ENCODE results near the gene DCAF5.
"Not testable (repeated sequence)": the region's sequence is repeated elsewhere in the genome, so short reads cannot be mapped to it uniquely, and the experiment has no call there.

Gene DCAF5

DNA sequence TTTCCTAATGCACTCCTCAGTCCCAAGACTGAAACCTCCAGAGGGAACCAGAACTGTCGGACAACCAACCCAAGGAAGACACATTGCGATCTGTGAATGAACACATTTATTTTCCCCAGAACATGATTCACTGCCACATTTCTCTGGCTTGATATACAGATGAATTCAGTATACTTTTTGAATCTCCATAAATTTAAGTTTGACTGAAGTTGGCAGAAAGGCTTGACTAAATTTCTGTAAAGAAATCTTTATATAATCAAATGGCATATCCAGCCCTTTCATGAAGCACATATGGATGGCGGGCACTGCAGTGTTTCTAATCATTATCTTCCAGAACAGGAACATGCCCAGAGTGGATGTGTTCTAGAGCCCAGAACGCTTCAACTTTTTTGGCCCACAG is 56.7 kb downstream of the DCAF5 start:
- no peak for DNase-seq

DNA sequence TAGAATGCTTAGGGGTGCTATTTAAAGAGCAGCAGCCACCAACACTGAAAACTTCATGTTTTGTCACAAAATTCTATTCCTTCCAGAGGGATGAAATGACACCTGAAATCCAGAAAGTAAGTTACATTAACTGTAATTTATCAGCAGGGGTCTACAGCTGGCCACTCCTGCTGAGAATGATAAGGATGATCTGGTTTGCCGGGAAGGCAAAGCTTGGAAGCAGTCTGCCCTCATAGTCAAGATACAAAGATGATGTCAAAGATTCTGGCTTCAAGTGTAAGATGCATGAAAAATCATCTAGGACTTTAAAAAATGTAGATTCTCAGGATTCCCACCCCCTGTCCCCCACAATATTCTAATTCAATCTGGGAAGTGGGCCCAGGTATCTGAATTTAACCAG is 58.4 kb downstream of the DCAF5 start:
- no peak for DNase-seq

DNA sequence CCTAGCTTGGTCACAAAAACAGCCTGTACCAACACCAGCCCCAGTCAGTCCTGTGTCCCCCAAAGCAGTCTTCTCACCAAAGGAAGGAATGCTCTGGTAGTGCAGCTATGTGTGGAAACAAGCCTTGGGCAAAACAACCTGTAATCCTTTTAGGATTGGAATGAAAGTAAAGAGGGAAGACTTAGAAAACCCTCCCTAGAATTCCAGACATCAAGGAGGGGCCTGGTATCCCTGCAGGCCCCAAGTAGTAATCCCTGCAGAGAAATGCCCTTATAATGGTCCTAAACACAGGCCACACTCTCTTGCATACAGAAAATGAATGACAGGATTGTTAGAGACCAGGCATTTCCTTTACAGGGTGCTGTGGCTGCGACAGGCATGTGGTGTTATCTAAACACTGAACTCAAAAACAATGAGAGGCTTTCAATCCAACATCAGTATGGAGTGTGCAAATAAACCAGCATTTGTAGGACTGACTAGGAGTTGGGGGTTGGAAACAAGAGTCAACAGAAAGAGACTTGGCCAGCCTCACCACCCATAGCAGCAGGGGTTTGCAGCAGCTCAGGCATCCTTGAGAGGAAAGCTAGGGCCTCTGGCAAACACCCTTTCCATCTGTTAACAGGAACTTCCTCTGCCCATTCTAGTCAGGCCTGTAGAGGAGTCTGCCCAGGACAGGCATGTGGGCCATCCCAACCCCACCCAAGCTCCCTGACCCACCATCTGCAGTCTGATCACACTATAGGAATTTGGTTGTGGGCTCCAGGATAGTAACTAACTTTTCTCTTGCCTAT is 59.1 kb downstream of the DCAF5 start:
- no peak for DNase-seq

DNA sequence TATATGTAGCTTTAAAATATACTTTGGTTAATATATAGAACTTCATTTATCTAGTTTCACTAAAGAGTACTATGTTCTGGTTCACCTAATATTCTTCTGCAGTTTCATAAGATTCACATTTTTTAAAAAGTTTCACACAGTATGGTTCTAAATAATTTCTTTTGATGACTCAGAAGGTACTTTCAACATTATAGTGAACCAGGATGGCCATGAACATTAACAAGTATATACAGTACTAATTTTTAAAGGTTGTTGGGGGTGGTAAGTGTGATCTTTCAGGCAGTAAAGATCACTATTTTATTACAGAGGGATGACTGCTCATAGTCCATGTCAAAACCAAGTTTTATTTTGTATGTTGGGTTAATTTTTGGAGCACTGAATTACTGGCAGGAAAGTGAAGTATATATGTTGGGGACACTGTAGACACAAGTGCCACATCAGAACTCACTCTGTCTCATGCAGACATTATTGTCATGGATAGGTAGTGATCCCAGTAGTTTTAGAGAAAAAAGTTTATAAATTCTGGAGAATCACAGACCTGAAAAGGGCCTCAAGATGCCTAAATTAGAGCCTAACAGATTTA is 60.0 kb downstream of the DCAF5 start:
- no peak for DNase-seq

DNA sequence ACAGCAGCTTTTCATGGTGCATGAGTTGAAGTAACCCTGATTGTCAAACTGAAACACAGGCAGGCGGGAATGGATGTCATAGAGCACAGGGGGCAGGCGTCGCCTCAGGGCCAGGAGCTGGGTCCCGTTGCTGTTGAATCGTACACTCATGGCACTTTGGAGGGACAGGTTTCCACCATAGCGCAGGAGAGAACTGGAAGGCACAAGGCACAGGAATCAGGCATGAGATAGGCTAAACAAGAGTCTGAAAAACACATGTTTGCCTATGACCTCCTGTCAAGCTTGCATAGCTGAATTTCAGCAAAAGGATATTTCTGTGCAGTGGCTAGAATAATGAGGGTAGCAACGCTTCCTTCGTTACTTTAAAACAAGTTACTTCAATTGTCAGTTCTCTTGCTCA is 61.2 kb downstream of the DCAF5 start:
- no peak for DNase-seq

DNA sequence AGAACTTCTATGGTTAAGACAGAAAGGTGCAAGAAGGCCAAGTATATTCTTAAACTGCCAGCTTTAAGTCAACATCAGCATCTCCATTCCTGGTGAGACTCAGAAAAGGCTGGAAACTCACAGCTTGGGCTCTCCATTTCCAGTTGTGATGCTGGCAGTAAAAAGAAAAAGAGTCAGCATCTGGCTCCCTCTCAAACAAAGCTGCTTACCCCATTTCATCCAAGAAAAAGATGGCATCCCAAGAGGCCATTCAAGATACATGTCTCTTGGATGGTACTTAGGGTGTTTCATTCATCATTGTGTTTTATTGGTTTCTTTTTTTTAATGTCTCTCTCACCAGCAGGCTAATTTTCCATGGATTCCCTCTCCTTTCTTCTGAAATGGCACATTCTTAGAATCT is 61.9 kb downstream of the DCAF5 start:
- no peak for DNase-seq

DNA sequence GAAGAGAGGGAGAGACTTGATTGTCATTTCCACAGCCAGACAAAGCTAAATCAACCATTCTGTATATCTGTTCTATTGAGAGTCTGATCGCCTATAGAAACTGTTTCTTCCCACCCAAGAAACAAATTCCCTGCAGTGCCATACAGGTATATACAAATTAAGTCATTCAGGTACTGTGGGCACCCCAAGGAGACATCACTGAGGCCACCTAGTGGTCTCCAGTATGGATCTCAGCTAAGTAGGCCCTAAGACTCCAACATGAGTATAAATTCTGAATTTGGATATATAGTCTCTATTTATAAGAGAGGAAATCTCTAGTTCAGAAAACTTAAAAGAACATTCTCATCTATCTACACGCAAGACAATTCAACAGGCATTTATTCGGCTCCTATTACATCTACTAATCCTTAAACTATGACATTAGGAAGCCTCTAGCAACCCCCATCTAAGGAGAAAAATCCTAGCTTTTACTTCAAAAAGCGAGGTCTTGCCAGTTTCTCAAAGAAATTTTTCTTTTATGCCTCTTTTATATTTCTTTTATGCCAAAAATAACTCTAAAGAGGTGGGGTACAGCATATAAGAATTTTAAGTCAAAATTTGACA is 62.6 kb downstream of the DCAF5 start:
- DNase-seq: no peak

DNA sequence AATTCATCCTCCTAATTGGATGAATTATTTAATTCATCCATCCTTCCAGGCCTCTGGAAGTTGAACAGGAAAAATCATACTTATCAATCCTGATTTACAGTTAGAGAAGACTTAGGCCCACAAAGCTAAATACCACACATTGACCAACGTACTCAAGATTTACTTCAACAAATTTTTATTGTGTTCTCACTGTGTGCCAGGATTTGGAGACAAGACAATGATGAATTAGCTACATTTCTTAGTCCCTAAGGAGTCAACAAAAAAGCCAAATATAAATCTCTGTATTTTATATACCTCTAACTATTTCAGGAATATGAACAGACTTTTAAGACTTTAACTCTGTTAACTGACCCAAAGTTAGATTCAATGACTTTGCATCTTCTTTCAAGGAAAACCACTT is 63.9 kb downstream of the DCAF5 start:
- DNase-seq: no peak

DNA sequence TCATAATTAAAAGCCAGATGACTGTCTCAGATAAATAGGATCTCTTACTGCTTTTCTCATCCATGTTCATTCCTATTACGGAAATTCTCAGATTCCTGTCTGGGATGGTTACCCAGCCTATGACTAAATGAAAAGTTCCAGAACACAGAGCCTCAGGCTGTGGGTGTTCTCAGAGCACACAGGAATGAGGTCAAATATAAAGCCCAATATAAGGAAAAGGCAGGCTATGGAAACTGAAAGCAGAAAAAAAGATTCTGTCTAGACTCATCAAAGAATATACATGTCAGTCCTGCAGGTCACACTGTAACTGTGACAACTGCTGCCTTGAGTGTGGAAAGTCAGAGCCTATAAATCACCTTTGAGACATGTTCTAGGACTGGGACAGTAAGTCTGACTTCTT is 64.3 kb downstream of the DCAF5 start:
- DNase-seq: no peak

DNA sequence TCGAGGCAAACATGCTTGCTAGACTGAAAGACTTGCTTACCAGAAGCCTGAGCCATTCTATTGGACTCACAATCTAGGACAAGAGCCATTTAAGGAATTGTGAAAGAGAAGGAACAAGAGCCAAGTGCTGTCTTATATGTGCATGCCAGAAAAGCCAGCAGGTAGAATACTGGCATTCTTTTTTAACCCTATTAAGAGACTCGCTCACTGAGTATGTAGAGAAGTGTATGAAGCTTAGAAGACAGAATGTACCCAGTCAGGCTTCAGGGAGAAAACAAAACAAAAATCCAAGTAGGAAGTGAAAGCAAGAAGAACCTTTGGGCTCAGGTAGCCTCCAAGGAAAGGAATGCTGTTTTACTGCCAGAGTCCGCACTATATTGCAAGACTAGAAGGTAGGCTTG is 65.9 kb downstream of the DCAF5 start:
- no peak for DNase-seq

DNA sequence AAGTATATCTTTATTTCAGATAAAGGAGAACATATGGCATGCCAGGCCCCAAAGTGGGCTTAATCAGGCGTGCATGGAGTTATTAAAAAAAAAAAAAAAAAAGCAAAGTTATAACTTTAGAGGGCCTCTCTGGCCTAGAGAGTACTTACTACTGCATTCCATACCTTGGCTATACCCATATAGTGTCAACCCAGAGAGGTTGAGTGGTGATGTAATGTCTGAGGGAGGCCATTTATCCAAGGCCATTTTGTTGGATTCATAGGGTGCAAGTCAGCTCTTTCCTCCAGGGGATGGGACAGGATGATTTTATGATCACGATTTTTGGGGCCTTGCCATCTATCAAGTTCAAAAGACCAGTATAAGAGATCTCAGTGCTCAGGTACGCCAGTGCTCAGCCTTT is 66.4 kb downstream of the DCAF5 start:
- DNase-seq: no peak

DNA sequence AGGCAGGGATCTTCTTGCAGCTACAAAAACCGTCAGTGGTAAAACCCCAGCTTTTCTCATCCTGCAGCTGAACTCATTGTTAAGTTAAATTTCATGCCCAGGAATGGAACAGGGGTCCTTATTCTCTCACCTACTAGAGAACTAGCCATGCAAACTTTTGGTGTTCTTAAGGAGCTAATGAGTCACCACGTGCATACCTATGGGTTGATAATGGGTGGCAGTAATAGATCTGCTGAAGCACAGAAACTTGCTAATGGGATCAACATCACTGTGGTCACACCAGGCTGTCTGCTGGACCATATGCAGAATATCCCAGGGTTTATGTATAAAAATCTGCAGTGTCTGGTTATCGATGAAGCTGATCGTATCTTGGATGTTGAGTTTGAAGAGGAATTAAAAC is 68.9 kb downstream of the DCAF5 start:
- DNase-seq: no peak

DNA sequence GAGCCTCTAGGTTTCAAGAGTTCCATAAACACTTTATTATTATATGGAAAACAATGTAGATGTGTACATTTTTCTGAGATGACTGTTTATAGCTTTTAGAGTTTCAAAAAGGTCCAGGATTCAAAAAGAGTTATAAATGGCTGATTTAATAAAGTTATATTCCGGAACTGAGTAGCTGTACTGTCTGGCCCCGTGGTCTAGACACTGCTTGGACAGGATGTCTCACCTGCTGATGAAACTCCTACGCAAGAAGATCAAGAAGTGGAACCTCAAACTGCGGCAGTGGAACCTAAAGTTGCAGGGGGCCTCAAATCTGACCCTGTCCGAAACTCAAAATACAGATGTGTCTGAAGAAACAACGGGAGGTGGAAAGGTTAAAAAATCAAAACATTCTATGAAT is 69.7 kb downstream of the DCAF5 start:
- no peak for DNase-seq

DNA sequence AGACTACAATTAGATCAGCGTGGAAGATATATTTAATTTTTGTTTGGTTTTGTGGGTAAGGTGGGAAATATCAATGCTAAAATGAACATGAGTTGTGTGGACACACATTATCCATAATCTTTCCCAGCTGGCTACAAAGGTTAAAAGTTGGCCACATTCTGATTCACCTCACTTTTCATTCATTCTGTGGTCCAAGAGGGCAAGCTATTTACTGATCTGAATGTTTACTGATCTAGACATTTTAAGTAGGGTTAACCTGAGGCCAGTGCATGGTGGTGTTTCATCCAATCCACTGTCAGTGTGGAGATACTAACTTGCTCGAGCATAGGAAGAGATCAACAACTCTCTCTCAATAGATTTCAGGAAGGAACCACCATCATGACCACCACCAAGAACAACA is 71.6 kb downstream of the DCAF5 start:
- DNase-seq: no peak

DNA sequence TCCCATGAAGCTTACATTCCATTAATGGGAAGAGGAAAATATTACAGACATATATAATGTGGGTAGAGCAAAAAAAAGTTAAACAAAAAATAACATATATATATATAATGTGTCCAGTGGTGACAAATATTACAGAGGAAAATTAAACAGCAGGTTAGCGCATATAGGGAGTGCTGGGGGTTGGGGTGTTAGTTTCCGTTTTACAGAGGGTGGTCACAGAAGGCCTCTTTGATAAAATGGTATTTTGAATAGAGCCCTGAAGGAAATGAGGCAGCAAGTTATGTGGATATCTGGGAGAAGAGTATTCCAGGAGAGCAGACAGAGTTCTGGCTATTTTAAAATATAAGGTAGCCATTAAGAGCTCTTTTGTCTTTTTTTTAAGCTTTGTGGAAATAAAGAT is 73.2 kb downstream of the DCAF5 start:
- DNase-seq: no peak

DNA sequence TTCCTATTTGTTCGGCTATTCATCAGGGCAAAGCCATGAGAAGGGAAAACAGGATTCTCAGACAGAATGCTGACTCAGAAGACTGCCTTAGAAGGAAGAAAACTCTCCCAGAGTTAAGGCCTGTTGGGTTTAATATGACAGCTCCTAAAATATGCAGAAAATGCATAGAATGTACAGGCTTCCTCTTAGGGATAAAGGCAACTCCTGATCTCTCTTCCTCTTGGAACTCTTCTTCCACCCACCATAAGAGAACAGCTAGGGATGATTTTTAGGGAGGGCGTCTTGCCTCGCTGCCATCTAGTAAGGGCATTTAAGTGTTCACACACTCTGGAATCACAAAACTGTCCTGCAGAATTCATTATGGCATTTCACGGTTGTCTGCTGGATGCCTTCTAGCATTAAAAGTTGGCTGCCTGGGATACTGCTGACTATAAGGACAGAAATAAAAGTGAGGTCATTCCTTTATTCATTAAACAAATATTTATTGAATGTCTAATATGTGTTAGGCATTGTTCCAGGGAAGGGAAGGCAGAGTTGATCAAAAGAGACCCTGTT is 73.7 kb downstream of the DCAF5 start:
- peak; percentile 40 for DNase-seq

DNA sequence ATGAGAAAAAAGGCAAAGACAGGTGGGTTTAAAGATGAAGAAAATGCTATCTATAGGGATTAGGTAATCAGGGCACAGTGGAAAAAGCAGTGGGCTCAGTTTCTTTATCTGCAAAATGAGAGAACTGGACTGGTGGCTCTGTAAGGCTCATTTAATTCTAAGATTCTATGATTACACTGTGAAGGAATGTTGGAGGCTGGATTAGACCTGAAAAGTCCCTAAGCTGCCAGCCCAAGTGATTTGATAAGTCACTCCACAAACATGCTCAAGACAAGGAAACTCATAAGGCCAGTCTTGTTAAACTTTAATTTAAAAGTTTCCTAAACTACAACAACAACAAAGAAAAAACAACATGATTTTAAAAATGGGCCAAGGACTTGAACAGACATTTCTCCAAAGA is 75.1 kb downstream of the DCAF5 start:
- DNase-seq: no peak

DNA sequence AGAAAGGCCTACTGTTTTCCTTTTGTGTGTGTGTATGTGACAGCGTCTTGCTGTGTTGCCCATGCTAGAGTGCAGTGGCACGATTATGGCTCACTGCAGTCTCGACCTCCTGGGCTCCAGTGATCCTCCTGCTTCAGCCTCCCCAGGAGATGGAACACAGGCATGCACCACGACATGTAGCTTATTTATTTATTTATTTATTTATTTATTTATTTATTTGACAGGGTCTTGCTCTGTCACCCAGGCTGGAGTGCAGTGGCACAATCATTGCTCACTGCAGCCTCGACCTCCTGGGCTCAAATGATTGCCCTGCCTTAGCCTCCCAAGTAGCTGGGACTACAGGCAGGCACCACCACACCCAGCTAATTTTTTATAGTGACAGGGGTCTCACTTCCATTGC is 75.7 kb downstream of the DCAF5 start:
- DNase-seq: not testable (repeated sequence)

DNA sequence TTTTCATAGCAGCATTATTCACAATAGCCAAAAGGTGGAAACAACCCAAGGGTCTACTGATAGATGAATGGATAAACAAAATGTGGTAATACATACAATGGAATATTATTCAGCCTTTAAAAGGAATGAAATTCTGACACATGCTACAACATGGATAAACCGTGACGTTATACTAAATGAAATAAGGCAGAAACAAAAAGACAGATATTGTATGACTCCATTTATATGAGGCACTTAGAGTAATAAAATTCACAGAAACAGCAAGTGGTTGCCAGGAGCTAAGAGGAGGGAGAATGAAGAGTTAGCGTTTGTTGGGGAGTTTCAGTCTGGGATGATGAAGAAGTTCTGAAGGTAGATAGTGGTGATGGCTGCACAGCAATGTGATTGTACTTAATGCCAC is 76.6 kb downstream of the DCAF5 start:
- no peak for DNase-seq

DNA sequence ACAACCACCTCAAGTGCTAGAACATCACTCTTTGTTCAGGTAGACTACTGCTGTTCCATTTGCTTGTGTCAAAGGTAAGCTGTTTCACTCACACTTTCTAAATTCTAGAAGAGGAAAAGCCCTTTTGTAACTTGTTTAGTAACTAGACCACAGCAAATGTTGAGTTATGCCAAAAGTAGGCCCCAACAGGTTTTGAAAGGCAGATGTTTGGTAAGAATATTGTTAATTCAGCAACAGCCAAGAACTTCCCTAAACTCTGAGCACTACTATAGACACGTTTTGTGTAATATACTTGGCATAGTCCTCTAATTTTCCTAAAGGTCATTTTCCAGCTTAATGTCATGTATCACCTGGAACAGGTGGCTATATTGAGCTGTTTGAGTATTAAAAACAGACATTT is 79.0 kb downstream of the DCAF5 start:
- DNase-seq: no peak

DNA sequence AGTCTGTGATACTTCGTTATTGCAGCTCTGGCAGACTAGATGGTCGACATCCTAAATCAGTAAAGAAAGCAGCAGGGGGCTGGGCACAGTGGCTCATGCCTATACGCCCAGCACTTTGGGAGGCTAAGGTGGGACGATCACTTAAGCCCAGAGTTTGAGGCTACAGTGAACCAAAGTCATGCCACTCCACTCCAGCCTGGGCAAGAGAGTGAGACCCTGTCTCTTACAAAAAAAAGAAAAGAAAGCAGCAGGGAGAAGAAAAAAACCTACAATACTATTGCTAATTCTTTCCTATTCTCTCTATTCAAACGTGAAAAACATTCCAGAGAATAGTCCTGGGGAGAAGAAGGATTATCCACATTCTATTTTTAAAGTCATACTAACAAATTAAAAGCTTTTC is 79.5 kb downstream of the DCAF5 start:
- no peak for DNase-seq

DNA sequence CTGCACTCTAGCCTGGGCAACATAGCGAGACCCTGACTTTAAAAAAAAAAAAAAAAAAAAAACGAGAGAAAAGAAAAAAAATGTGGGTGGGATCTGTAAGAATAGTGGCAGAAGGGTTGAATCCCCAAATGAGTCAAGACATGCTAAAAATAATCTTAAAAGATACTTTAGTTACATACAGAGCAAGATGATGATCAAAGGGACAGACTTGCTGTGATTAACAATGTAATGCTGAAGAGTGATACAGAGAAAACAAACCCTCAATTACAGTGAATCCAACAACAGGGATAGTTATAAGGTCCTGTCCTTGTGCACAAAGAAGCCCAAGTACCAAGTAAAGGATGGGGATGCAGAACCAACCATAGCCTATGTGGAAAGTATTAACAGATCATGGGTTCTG is 80.3 kb downstream of the DCAF5 start:
- no peak for DNase-seq

DNA sequence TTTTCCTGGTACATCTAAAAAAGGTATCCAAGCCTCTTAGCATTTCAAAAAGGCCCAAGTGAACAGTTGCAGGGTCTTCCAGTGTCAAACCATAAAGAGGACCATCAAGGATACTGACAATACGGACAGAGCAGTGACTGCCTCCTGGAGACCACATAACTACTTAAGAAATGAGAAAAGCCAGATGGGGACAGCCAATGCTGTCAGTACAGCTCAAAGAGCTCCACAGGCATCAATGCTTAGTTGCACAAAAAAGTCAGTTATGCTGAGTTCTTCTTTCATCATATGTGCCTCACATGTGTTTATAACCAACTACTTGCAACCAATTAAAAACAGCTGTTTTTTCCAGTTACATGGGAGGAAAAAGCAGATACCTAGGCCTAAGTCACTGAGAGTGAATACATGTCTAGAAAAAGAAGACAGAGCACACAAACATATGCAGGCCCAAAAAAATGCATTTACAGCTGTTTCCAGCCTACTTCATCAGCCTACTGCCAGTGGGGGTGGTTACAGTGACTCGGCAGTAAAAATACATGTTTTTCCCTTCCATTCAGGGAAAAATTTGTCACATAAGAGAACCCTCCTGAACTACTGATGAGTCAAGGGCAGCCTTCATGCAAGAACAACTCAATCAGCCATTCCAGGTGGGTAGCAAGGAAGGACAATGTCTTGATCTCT is 84.0 kb downstream of the DCAF5 start:
- no peak for DNase-seq

Measured in left hindlimb (tissue), 1 donor.